ENCODE results near the gene ASIP.

DNA sequence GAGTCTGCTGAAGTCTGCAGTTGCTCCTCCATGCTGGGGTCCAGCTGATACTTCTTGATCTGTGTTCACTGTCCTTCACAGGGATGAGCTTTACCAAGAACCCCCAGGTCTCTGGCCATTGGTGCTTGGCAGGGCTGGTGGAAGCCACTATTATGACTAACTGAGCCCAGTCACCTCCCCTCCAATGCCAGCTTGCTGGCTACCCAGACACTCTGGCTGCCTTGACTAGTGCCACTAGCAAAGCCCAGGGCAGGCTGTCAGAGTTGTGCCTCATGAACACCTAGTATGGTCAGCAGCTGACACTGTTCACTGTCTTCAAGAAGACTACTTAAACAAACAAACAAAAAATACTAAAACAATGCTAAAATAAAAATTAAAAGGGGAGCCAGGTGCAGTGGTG is 8.8 kb downstream of the ASIP start:
- TF ChIP-seq POLR2A (IDR thresholded peaks at IDR 0.05; ENCODE audit: low read depth, low read length), result no peak
- no peak for TF ChIP-seq TAF1 (IDR thresholded peaks at IDR 0.05; ENCODE audit: low read depth, low read length)
- no peak for TF ChIP-seq POLR2AphosphoS5 (IDR thresholded peaks at IDR 0.05; ENCODE audit: low read depth, low read length)
- no peak for TF ChIP-seq SPI1 (IDR thresholded peaks at IDR 0.05; ENCODE audit: low read depth, low read length)
- no peak for TF ChIP-seq PAX5 (IDR thresholded peaks at IDR 0.05; ENCODE audit: insufficient read depth, low read length, severe bottlenecking)

Measured in GM12891 (cell line).